ENCODE results near the gene FAM81A. TPM values are rescaled to one million over a fixed set of nuclear protein-coding genes. Genes with fewer than 3 reads are reported as not detected.
"Not testable (repeated sequence)": the region's sequence is repeated elsewhere in the genome, so short reads cannot be mapped to it uniquely, and the experiment has no call there.

The FAM81A gene
- polyA plus RNA-seq, 4 donors: 1.1 to 7.1 (median 2.7) TPM; not detected in 1

DNA sequence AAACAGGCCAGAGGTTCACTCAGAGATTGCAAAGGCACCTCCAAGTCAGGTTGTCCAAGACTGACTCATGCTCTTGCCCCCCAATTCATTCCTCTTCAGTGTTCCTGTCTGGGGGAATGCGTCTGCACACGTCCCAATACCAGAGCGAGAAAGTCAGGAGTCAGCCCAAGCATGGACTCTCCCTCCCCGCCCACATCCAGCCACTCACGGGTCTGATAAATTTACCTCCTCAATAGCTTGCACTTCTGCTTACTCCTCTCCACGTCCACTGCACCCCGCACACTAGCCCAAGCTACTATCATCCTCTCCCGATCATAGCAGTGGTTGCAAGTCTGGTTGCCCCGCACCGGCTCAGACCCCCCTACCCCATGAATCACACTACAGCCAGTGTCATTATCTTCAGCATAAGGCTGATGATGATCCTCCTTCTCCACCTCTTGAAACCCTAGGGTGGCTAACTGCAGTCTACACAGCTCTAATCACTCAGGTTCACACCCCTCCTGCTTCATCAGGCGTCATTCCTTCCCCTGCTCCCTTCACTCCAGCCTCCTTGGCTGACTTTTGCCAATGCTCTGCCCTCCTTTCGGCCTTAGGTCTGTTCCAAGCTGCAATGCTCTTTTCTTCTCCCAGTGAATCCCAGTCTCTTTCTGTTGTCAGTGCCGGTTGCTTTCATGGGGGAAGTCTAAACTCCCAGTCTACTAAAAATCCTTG is 37.7 kb upstream of the FAM81A start:
- FAIRE-seq: no peak
- Histone ChIP-seq H3K4me1 (ENCODE audit: control insufficient read depth in 3 of 3, insufficient read depth in 2 of 3, low read depth in 1 of 3, low read length in 2 of 3) (no peaks in the 10 kb centered on the region), H3K27me3 (ENCODE audit: control insufficient read depth in 3 of 3, insufficient read depth in 3 of 3, low read length in 3 of 3) (no peaks in the 10 kb centered on the region), H3K9me3 (ENCODE audit: control insufficient read depth in 2 of 2, insufficient read depth in 1 of 2, low read depth in 1 of 2, low read length in 1 of 2) (no peaks in the 10 kb centered on the region), H3K27ac (ENCODE audit: low read depth in 1 of 3, low read length in 2 of 3) (no peak overlapping the region), H3K4me3 (ENCODE audit: low read depth in 1 of 3, low read length in 3 of 3) (no peak overlapping the region), H3K36me3 (ENCODE audit: control insufficient read depth in 3 of 3, insufficient read depth in 2 of 3, low read depth in 1 of 3, low read length in 3 of 3) (no peaks in the 10 kb centered on the region)
- no peak for DNase-seq
- 86 to 88% (median 87%) methylated on average over 12 to 13 of the region's 13 CpGs for WGBS, 3 donors

DNA sequence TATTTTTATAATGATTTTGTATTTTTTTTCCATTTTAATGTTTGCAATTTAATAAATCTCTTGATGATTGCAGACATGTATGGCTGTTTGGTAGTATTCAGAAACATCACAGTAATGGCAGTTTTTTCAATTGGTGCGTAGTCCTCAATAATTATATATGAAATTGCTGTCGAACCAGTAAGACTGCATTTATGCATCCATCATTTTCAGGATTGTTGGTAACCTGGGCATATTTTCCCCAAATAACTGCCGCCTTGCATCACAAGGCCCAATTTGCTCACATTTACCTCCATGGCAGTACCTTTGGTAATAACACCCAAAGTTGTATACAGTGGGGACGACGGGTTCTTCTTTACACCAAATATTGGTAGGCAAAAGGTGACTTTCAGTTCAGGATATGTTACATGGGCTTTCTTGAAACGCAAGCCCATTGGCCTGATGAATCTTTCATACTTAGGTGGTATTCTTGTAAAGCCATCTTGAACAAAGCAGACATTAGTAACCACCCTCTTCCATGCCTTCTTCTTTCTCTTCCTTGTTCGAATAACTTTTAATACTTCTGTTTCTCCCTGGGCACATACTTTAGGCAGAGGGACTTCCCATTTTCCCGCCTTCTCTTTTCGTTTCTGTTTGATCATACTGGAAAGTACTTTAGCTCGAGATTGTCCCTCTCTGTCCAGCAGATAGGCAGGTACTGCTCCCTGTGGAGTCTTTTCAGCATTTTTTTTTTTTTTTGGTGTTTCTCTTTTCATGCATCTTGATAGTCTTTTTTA is 36.7 kb upstream of the FAM81A start:
- not testable (repeated sequence) for H3K9me3 ChIP-seq (ENCODE audit: control insufficient read depth in 2 of 2, insufficient read depth in 1 of 2, low read depth in 1 of 2, low read length in 1 of 2); H3K27ac ChIP-seq (ENCODE audit: low read depth in 1 of 3, low read length in 2 of 3); H3K36me3 ChIP-seq (ENCODE audit: control insufficient read depth in 3 of 3, insufficient read depth in 2 of 3, low read depth in 1 of 3, low read length in 3 of 3); H3K4me1 ChIP-seq (ENCODE audit: control insufficient read depth in 3 of 3, insufficient read depth in 2 of 3, low read depth in 1 of 3, low read length in 2 of 3); DNase-seq; H3K4me3 ChIP-seq (ENCODE audit: low read depth in 1 of 3, low read length in 3 of 3); H3K27me3 ChIP-seq (ENCODE audit: control insufficient read depth in 3 of 3, insufficient read depth in 3 of 3, low read length in 3 of 3)
- peak; percentile 83 for FAIRE-seq
- WGBS, 3 donors: 70 to 77% (median 74%) methylated on average over 10 of the region's 10 CpGs

DNA sequence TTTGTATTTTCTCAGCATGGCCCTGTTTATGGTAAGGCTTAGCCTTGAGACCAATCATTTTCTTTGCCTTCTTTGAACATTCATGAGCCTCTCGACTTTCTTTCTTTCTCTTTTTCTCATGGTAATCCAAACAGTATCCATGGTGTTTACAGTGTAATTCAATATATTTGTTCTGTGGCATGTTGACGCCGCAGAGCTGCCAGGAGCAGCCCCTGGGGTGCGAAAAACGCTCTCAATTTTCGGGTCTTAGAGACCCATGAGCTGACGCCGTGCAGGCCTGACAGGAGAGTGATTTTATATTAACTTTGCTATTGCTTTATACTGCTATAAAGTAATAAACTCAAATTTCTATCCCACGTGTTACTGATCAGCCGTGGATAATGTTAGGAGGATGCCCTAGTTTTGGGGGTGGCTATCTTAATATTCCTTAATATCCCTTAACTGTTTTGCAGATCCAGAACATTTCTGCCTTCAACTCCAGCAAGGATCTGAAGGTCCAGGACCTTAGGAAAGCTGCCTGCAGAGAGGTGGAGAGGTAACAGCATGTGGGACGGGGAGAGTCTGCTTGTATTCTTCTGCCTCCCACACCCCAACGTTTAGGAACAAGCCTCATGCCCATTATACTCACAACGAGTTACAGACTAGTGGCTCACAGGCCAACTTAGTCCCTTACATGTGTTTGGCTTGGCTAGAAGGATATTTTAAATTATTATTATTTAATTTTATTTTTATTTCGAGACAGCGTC is 36.0 kb upstream of the FAM81A start:
- no peaks in the 10 kb centered on the region for H3K4me1 ChIP-seq (ENCODE audit: control insufficient read depth in 3 of 3, insufficient read depth in 2 of 3, low read depth in 1 of 3, low read length in 2 of 3)
- DNase-seq (no peak), FAIRE-seq (no peak)
- H3K27ac ChIP-seq (ENCODE audit: low read depth in 1 of 3, low read length in 2 of 3): no peak overlapping the region
- H3K27me3 ChIP-seq (ENCODE audit: control insufficient read depth in 3 of 3, insufficient read depth in 3 of 3, low read length in 3 of 3): no peaks in the 10 kb centered on the region
- WGBS, 3 donors: 30 to 56% (median 48%) methylated on average over 15 of the region's 15 CpGs
- H3K4me3 ChIP-seq (ENCODE audit: low read depth in 1 of 3, low read length in 3 of 3): no peak overlapping the region
- H3K36me3 ChIP-seq (ENCODE audit: control insufficient read depth in 3 of 3, insufficient read depth in 2 of 3, low read depth in 1 of 3, low read length in 3 of 3): no peaks in the 10 kb centered on the region
- no peaks in the 10 kb centered on the region for H3K9me3 ChIP-seq (ENCODE audit: control insufficient read depth in 2 of 2, insufficient read depth in 1 of 2, low read depth in 1 of 2, low read length in 1 of 2)

DNA sequence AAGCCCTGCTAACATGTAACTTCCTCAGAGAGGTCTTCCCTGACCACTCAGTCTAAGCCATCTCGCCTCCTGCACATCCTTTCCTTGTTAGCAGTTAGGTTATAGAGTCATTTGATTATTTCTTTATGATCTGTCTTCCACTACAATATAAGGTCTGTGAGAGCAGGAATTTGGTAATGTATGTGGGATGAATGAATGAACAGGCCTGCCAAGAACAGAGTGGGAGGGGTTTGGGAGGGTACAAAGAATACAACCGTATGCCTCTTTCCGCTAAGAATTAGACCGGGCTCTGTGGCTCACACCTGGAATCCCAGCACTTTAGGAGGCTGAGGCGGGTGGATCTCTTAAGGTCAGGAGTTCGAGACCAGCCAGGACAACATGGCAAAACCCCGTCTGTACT is 32.9 kb upstream of the FAM81A start:
- peaks cover 0 to 3% (median 0%) of the 10 kb centered on the region in 3 donors for H3K4me1 ChIP-seq (ENCODE audit: control insufficient read depth in 3 of 3, insufficient read depth in 2 of 3, low read depth in 1 of 3, low read length in 2 of 3)
- H3K4me3 ChIP-seq (ENCODE audit: low read depth in 1 of 3, low read length in 3 of 3): no peak overlapping the region
- no peak for FAIRE-seq
- no peak for DNase-seq
- no peaks in the 10 kb centered on the region for H3K36me3 ChIP-seq (ENCODE audit: control insufficient read depth in 3 of 3, insufficient read depth in 2 of 3, low read depth in 1 of 3, low read length in 3 of 3)
- H3K27me3 ChIP-seq (ENCODE audit: control insufficient read depth in 3 of 3, insufficient read depth in 3 of 3, low read length in 3 of 3): no peaks in the 10 kb centered on the region
- no peak overlapping the region for H3K27ac ChIP-seq (ENCODE audit: low read depth in 1 of 3, low read length in 2 of 3)
- 69 to 72% (median 70%) methylated on average over 7 of the region's 7 CpGs for WGBS, 3 donors
- H3K9me3 ChIP-seq (ENCODE audit: control insufficient read depth in 2 of 2, insufficient read depth in 1 of 2, low read depth in 1 of 2, low read length in 1 of 2): no peaks in the 10 kb centered on the region

DNA sequence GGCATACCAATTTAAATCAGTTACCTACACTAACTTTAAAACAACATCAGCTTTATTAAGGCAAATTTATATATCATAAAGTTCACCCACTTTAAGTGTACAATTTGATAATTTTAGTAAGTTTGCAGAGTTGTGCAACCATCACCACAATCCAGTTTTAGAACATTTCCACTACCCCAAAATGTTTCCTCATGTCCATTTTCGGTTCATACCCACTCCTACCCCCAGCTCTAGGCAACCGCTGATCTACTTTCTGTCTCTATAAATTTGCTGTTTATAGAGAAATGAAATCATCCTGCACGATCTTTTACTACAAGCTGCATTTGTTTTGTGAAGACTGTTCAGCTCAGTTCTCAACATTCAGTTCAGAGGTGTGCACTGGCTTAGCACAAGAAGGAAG is 31.5 kb upstream of the FAM81A start:
- FAIRE-seq (no peak), DNase-seq (no peak)
- H3K4me3 ChIP-seq (ENCODE audit: low read depth in 1 of 3, low read length in 3 of 3): no peak overlapping the region
- H3K36me3 ChIP-seq (ENCODE audit: control insufficient read depth in 3 of 3, insufficient read depth in 2 of 3, low read depth in 1 of 3, low read length in 3 of 3): no peaks in the 10 kb centered on the region
- no peaks in the 10 kb centered on the region for H3K27me3 ChIP-seq (ENCODE audit: control insufficient read depth in 3 of 3, insufficient read depth in 3 of 3, low read length in 3 of 3)
- no peaks in the 10 kb centered on the region for H3K9me3 ChIP-seq (ENCODE audit: control insufficient read depth in 2 of 2, insufficient read depth in 1 of 2, low read depth in 1 of 2, low read length in 1 of 2)
- 60 to 70% (median 65%) methylated on average over 3 of the region's 3 CpGs for WGBS, 3 donors
- peaks cover 0 to 6% (median 0%) of the 10 kb centered on the region in 3 donors for H3K4me1 ChIP-seq (ENCODE audit: control insufficient read depth in 3 of 3, insufficient read depth in 2 of 3, low read depth in 1 of 3, low read length in 2 of 3)
- H3K27ac ChIP-seq (ENCODE audit: low read depth in 1 of 3, low read length in 2 of 3): no peak overlapping the region

DNA sequence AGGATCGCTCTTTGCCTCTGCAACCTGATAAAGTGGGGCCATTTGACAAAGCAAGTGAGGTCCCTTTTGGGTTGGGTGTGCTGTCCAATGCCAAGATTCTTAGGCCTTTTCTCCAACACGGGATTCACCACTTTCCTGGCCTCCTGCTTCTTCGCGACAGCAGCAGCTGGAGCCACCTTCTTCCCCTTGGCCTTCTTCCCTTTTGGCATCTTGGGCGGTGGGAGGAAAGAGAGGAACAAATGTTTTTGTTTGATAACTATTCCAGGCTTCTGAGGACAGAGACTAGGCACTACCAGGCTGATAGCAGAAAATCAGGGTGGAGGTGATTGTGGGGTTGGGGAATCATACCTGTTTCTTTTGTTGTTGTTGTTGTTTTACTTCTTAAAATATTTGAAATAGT is 30.0 kb upstream of the FAM81A start:
- FAIRE-seq: no peak
- no peak for DNase-seq
- Histone ChIP-seq H3K27me3 (ENCODE audit: control insufficient read depth in 3 of 3, insufficient read depth in 3 of 3, low read length in 3 of 3) (no peaks in the 10 kb centered on the region), H3K4me3 (ENCODE audit: low read depth in 1 of 3, low read length in 3 of 3) (no peak overlapping the region), H3K9me3 (ENCODE audit: control insufficient read depth in 2 of 2, insufficient read depth in 1 of 2, low read depth in 1 of 2, low read length in 1 of 2) (no peaks in the 10 kb centered on the region), H3K4me1 (ENCODE audit: control insufficient read depth in 3 of 3, insufficient read depth in 2 of 3, low read depth in 1 of 3, low read length in 2 of 3) (peaks cover 0 to 6% (median 1%) of the 10 kb centered on the region in 3 donors), H3K36me3 (ENCODE audit: control insufficient read depth in 3 of 3, insufficient read depth in 2 of 3, low read depth in 1 of 3, low read length in 3 of 3) (no peaks in the 10 kb centered on the region), H3K27ac (ENCODE audit: low read depth in 1 of 3, low read length in 2 of 3) (no peak overlapping the region)
- WGBS, 3 donors: 63 to 93% (median 84%) methylated on average over 5 of the region's 5 CpGs

DNA sequence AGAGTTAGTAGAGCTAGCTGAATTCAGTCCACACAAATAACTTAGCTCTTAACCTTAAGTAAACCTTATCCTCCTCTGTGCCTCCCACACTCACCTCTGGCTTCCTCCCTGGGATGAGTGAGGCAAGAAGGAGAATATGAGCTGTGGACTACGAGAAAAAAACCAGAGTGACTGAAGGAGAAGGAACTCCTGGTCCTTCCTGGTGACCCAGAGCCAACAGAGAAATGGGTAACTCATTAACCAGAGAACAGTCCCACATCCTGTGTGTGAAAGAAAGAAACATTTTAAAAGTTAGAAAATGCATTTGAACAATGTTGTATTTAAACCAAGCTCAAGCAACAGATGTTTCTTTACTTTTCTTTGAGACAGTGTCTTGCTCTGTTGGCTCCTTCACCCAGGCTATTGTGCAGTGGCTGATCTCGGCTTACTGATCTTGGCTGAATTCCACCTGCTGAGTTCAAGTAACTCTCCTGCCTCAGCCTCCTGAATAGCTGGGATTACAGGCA is 27.5 kb upstream of the FAM81A start:
- no peaks in the 10 kb centered on the region for H3K36me3 ChIP-seq (ENCODE audit: control insufficient read depth in 3 of 3, insufficient read depth in 2 of 3, low read depth in 1 of 3, low read length in 3 of 3)
- no peaks in the 10 kb centered on the region for H3K27me3 ChIP-seq (ENCODE audit: control insufficient read depth in 3 of 3, insufficient read depth in 3 of 3, low read length in 3 of 3)
- H3K4me3 ChIP-seq (ENCODE audit: low read depth in 1 of 3, low read length in 3 of 3): no peak overlapping the region
- DNase-seq (peak; percentile 74 to 82), FAIRE-seq (no peak)
- no peaks in the 10 kb centered on the region for H3K9me3 ChIP-seq (ENCODE audit: control insufficient read depth in 2 of 2, insufficient read depth in 1 of 2, low read depth in 1 of 2, low read length in 1 of 2)
- peaks cover 0 to 6% (median 3%) of the 10 kb centered on the region in 3 donors for H3K4me1 ChIP-seq (ENCODE audit: control insufficient read depth in 3 of 3, insufficient read depth in 2 of 3, low read depth in 1 of 3, low read length in 2 of 3)
- WGBS, 3 donors: 3 to 26% (median 15%) methylated on average over 2 of the region's 2 CpGs
- H3K27ac ChIP-seq (ENCODE audit: low read depth in 1 of 3, low read length in 2 of 3): peak overlapping the region in 2 of 3 donors; percentile 46 to 55

DNA sequence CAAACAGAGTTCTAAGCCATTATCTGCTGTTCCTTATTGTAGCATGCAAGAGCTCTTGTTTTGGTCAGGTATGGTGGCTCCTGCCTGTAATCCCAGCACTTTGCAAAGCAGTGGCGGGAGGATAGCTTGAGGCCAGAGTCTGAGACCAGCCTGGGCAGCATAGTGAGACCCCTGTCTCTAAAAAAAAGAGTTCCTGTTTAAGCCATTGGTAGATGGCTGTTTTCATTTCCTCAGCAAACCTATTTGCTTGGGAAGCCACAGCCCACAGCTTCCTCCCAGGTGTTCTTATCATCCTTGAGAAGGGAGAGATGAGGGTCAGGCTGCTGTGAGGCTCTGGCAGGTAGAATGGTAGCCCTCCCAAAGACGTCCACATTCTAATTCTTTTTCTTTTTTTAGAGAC is 24.4 kb upstream of the FAM81A start:
- FAIRE-seq (no peak), DNase-seq (no peak)
- Histone ChIP-seq H3K36me3 (ENCODE audit: control insufficient read depth in 3 of 3, insufficient read depth in 2 of 3, low read depth in 1 of 3, low read length in 3 of 3) (no peaks in the 10 kb centered on the region), H3K27ac (ENCODE audit: low read depth in 1 of 3, low read length in 2 of 3) (no peak overlapping the region), H3K4me1 (ENCODE audit: control insufficient read depth in 3 of 3, insufficient read depth in 2 of 3, low read depth in 1 of 3, low read length in 2 of 3) (peaks cover 0 to 6% (median 3%) of the 10 kb centered on the region in 3 donors), H3K9me3 (ENCODE audit: control insufficient read depth in 2 of 2, insufficient read depth in 1 of 2, low read depth in 1 of 2, low read length in 1 of 2) (no peaks in the 10 kb centered on the region), H3K27me3 (ENCODE audit: control insufficient read depth in 3 of 3, insufficient read depth in 3 of 3, low read length in 3 of 3) (peaks cover 0 to 8% (median 0%) of the 10 kb centered on the region in 3 donors), H3K4me3 (ENCODE audit: low read depth in 1 of 3, low read length in 3 of 3) (no peak overlapping the region)
- WGBS, 3 donors: 52 to 65% (median 64%) methylated on average over 2 of the region's 2 CpGs

Data from small intestine (tissue), 7 donors.